ENCODE results near the gene GMDS.

Gene GMDS

DNA sequence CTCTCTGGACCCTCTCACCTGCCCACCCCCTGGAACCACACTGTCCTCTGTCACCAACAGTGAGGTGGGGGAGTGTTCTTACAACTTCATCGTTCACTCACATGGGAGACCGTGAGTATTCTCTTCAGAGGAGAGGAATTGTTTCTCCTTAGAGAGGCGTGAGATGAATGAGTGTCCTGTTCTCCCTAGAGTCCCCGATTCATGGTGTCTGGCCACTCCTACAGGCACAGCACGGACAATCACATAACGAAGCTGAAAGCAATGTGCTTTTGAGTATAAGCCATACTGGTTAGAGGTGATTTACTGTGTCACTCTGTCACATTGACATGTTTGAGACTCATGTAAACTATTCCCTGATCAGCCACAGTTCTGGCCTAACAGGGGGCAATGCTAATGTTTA is 581.1 kb downstream of the GMDS start:
- DNase-seq, result no peak

DNA sequence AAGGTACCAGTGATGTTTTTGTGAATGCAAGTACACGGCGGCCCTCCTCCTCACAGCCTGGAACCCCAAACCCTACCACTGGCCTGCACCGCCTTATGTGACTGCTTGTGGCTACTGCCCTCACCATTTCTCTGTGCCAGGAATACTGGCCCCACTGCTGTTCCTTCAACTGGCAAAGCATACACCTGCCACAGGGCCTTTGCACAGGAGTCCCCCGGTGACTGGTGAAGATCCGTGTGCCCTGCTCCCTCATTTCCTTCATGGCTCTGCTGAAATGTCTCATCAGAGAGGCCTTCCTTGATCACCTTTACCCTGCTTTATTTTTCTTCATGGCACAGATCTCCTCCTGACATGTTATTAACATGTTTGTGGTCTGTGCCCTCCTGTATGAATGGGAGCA is 581.9 kb downstream of the GMDS start:
- no peak for DNase-seq

GRCh38 chr6:1662534-1662933 is 582.9 kb downstream of the GMDS start:
- DNase-seq, result no peak

DNA sequence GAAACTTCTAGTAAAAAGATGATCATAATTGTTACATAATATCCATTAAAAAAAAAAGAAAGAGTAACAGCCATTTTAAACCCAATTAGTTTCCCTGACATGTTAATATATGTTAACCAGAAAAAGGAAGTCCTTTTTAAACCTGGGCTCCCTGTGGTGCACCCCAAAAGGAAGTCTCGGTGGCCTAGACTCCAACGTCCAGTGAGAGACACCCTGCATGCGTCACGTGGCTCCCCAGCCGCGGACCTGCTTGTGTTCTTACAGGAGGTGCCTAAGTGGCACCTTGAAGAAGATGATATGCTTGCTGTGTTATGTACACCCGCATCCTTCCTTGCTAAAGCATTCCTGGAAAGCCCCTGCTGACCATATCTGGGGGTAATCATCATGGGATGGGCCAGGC is 585.6 kb downstream of the GMDS start:
- DNase-seq, result no peak

- no peak for DNase-seq
These were observed 587.0 kb downstream of the GMDS start for GRCh38 chr6:1658212-1659005.

DNA sequence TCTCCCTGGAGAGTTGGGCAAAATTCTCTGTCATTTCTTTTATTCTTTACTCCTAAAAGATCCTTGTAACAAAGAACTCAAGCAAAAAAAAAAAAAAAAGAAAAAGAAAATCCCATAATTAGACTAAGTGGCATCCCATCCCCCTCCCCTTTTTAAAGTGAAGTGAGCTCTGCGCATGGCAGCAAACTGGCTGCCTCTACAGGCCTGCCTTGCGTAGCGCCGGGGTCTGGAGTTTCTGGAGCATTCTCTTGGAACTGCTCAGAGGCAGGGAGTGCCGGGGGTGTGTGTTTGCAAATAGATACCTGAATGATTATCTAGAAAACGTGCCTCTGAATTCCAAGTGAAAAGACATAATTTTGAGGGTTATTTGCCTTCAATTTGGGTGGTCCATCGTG is 587.6 kb downstream of the GMDS start:
- no peak for DNase-seq

DNA sequence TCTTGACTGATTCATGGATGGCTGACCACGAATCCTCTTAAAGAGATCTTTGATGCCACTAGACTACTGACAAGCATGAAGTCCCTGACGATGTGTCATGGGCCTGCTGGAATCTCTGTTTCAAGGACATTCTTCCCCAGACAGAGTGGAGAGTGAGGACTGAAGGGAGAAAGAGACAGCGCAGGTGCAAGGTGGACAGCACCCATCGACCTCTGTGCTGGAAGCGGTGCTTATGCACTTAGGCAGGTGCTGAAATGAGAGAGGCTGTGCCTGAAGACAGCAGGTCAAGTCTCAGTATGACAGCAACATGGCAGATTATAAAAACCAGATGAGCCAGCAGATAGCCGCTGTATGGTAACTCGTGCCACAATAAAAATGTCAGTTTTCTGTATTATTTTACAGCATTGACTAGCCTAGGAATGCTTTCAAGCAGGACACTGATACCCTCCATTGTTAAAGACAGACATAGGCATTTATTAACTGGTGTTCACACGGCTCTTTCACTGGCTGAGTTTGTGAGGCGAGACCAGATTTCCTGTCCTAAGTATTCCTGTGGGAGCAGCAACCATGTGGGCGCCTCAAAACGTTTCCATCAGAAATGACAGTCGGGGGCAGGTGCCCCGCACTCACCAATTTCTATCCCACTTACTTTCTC is 588.2 kb downstream of the GMDS start:
- DNase-seq, result no peak

DNA sequence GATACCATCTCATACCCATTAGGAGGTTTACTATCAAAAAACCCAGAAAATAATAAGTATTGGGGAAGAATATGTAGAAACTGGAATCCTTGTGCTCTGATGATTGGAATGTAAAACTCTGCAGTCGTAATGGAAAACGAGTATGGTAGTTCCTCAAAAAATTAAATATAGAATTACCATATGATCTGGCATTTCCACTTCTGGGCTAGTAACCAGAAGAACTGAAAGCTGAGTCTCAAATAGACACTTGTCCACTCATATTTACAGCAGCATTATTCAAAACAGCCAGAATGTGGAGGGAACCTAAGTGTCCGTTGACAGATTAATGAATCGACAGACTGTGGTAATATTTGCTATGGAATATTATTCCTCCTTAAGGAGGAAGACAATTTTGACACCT is 591.4 kb downstream of the GMDS start:
- DNase-seq, result no peak

DNA sequence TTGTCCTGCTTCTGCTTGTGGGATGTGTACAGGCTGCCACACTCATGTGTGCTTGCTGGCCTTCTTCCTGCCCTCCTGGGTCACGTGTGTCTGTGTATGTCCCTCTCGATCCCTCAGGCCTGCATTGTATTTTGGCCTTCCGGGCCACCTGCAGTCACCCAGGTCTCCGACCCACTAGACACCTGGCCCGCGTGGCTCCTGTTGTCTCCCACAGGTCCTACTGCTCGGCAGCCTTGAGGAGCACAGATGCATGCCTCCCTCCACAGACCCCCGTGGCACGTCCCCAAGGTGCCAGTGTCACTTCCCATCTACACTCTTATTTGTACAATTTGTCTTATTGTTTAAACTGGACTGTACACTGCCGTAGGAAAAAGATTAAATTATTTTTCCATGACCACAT is 592.6 kb downstream of the GMDS start:
- no peak for DNase-seq

GRCh38 chr6:1651362-1651761 is 594.0 kb downstream of the GMDS start:
- DNase-seq, result no peak

DNA sequence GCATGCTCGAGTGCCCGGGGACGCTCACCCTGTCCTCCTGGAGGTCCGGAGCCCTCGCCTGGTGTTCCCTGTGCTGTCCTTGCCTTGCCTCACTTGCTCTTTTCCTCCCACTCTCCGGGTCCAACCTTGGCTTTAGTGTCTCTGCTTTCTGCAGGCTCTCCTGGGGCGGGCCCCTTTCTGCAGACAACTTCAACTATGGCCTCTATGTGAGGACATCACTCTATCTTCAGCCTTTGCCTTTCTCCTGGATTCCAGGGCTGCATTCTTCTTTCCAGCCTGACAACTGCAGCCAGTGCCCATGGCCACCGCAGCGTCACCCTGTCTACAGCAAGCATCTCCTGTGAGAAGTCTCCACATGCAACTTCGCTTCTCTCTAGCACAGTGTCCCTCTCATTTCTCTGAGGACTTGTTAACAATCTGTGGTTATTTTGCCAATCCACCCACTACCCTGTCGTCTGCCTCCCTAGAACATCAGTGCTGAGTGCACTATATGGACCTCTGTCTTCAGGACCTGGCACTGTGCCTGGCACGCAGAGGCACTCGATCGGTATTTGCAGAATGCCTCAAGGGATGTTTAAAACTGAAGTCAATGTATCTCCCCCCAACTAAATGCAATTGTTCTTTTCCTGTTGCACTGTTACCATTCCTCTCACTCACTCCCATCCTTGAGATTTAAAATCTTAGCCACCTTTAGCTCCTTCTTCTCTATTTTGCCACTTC is 599.8 kb downstream of the GMDS start:
- DNase-seq, result no peak

DNA sequence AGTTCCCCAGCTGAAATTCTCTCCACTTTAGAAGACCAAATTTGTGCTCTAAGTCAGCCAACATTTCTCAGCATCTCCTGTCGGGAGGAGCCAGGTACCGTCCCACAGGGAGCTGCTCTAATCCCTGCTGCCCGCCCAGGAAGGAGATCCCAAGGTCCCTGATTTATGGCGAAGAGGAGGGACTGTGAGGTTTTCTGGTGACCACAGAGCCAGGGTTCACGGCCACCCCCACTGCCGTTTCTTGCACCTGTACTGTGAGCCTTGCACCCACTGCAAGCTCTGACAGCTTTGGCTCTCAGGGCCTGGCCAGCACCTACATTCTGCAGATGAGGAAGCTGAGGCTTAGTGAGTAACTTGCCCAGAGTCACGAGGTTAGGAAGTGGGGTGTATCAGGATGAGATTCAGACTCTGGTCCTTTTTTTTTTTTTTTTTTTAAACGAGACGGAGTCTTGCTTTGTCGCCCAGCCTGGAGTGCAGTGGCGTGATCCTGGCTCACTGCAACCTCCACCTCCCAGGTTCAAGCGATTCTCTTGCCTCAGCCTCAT is 600.8 kb downstream of the GMDS start:
- no peak for DNase-seq

- no peak for DNase-seq
These were observed 601.5 kb downstream of the GMDS start for GRCh38 chr6:1643830-1644445.

DNA sequence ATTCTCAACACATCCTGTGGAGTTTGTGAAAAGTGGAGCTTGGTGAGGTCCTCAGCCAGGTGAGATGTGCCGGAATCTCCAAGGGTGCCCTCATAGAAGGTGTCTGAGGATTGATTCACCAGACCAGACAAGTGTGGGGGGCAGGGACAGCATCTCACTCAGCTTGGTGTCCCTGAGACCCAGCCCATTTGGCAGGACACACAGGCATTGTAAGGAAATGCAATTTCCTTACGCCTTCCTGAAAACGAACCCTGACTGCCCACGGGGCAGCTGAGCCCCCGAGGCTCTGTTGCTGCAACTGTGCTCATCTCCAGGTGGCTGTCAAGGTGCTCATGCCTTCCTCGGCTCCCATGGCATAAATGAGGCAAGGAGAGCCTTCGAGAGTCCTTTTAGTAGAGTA is 602.3 kb downstream of the GMDS start:
- no peak for DNase-seq

- no peak for DNase-seq
These were observed 604.0 kb downstream of the GMDS start for GRCh38 chr6:1641343-1641885.

DNA sequence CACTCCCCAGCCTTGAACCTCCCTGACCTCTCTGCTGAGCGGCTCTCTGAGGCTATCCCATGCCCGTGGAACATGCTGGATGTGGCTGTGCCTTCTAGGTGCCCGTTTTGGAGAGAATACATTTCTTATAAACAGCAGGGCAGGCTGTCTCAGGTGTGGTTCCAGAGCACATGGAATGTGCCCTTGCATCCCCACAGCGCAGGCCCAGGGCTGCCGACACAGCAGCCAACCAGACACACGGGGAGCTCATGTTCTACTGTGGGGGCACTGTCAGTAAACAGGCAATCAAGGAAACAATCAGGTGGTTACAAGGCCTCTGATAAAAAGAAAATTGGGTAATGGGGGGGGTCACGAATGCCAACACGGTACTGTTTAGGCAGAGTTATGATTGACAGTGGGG is 604.9 kb downstream of the GMDS start:
- DNase-seq, result no peak

DNA sequence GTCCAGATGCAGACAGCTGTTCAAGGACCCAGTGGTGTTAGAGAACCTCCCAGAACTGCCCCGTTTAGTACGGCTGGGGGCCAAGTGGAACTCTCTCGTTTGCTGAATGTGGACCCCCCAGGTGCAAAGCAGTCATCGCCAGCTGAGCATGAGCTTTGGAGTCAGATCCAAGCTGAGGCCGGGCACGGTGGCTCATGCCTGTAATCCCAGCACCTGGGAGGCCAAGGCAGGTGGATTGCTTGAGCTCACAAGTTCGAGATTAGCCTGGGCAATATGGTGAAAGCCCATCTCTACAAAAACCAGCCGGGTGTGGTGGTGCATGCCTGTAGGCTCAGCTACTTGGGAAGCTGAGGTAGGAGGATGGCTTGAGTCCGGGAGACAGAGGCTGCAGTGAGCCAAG is 606.0 kb downstream of the GMDS start:
- DNase-seq, result no peak

GRCh38 chr6:1636971-1637871 is 608.2 kb downstream of the GMDS start:
- no peak for DNase-seq

DNA sequence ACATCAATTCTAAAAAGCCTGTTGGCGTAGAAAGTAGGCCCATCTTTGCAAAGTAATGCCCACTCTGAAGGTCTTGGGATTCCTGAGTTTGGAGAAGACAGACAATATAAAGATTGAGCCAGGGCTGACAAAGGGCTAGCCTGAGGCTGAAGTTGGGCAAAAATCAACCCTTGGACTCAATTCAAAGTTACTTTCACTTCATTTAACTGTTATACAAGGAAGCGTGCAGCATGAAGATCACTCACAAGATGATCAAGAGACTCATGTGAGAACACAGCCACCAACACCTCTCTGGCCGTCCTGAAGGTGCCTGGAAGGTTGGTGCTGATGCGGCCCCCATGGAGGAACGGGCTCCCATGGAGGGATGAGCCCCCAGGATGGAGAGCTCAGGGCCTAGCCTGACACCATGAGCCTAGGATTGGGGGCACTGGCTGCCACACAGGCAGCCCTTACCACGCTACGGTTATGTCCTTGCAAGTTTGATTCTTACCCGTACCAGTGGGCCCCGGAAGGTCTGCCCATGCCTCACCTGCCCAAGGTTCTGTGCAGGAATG is 609.1 kb downstream of the GMDS start:
- no peak for DNase-seq

- no peak for DNase-seq
These were observed 609.9 kb downstream of the GMDS start for GRCh38 chr6:1635305-1636010.

DNA sequence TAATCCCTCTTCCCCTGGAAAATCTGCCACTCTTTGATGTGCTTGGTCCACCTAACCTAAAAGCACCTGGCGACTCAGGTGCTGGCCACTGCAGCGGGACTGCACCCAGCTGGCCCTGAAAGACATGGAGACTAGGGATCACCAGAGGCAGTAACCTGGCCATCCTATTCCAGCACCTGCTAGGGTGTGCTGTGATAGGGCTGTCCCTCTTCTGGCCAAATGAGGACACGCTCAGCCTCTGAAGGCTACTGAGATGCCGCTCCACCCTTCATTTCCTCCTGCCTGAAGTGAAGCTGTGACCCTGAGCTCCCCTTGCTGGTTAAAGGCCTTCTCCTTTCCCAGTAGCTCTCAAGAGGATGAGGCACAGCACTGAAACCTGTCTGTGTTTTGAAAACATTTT is 611.3 kb downstream of the GMDS start:
- no peak for DNase-seq
